ENCODE measurements around the gene ZNF827.

ZNF827 gene

GRCh38 chr4:145823743-145824142 lies 114.9 kb downstream of the ZNF827 start:
- Histone ChIP-seq H3K27me3 (ENCODE audit: low read length) (no peaks in the 10 kb centered on the region), H4K20me1 (ENCODE audit: low read depth, low read length) (no peaks in the 10 kb centered on the region), H3K9ac (ENCODE audit: low read length) (no peak overlapping the region), H3F3A (ENCODE audit: insufficient read depth) (0 out of 2 replicates have a peak, but pooled peaks cover 6% of the 10 kb centered on the region), H2AFZ (ENCODE audit: low read depth, low read length, severe bottlenecking) (no peak overlapping the region), H3K79me2 (ENCODE audit: insufficient read depth, low read length) (no peaks in the 10 kb centered on the region), H3K9me2 (replicated peaks; ENCODE audit: insufficient read depth, low read length) (no peaks in the 10 kb centered on the region), H3K36me3 (ENCODE audit: low read length) (peaks cover 17% of the 10 kb centered on the region; the same call in 1 of the 2 replicates), H3K4me3 (ENCODE audit: insufficient read depth, low read length, poor library complexity, severe bottlenecking) (no peak overlapping the region), H3K9me3 (ENCODE audit: insufficient read depth, low read length) (no peaks in the 10 kb centered on the region), H3K27ac (ENCODE audit: low read depth, low read length) (no peak overlapping the region), H3K4me2 (ENCODE audit: low read depth, low read length, poor library complexity, severe bottlenecking) (no peak overlapping the region)
- TF ChIP-seq CTCF (IDR thresholded peaks at IDR 0.05; ENCODE audit: insufficient read depth, low read length, poor library complexity, severe bottlenecking) (no peak), EZH2phosphoT487 (conservative IDR thresholded peaks at IDR 0.05; ENCODE audit: low read length) (no peak)

- Histone ChIP-seq H3K36me3 (ENCODE audit: low read length) (peaks cover 23% of the 10 kb centered on the region), H3K27me3 (ENCODE audit: low read length) (no peaks in the 10 kb centered on the region), H3K9me3 (ENCODE audit: insufficient read depth, low read length) (no peaks in the 10 kb centered on the region), H3F3A (ENCODE audit: insufficient read depth) (0 out of 2 replicates have a peak, but pooled peaks cover 5% of the 10 kb centered on the region), H4K20me1 (ENCODE audit: low read depth, low read length) (no peaks in the 10 kb centered on the region), H2AFZ (ENCODE audit: low read depth, low read length, severe bottlenecking) (no peak overlapping the region), H3K79me2 (ENCODE audit: insufficient read depth, low read length) (no peaks in the 10 kb centered on the region), H3K4me3 (ENCODE audit: insufficient read depth, low read length, poor library complexity, severe bottlenecking) (no peak overlapping the region), H3K27ac (ENCODE audit: low read depth, low read length) (no peak overlapping the region), H3K4me2 (ENCODE audit: low read depth, low read length, poor library complexity, severe bottlenecking) (no peak overlapping the region), H3K9me2 (replicated peaks; ENCODE audit: insufficient read depth, low read length) (no peaks in the 10 kb centered on the region), H3K9ac (ENCODE audit: low read length) (no peak overlapping the region)
- TF ChIP-seq CTCF (IDR thresholded peaks at IDR 0.05; ENCODE audit: insufficient read depth, low read length, poor library complexity, severe bottlenecking) = no peak
- no peak for TF ChIP-seq EZH2phosphoT487 (conservative IDR thresholded peaks at IDR 0.05; ENCODE audit: low read length)
Observed at GRCh38 chr4:145822581-145822980, 116.0 kb downstream of the ZNF827 start.

DNA sequence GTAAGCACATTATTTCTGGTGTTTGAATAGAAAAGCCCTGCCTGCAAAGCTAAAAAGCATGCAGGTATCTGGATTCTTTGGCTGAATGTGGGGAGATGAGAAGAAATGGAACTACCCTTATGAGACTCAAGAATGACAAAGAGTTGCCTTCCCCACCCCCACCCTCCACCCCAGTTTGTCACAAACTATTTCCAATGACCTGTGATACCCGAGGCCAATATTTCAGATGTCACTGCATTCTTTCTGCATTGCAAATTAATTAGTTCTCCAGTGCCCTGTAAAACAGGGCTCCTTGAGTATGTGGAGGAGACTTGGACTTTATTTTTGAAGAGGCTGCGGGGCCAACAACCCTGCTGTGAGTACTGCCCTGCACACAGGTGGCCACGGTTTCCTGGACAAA lies 116.4 kb downstream of the ZNF827 start:
- no peaks in the 10 kb centered on the region for H3K9me2 ChIP-seq (replicated peaks; ENCODE audit: insufficient read depth, low read length)
- no peak overlapping the region for H3K4me3 ChIP-seq (ENCODE audit: insufficient read depth, low read length, poor library complexity, severe bottlenecking)
- H3K4me2 ChIP-seq (ENCODE audit: low read depth, low read length, poor library complexity, severe bottlenecking) = no peak overlapping the region
- H3K36me3 ChIP-seq (ENCODE audit: low read length) = peaks cover 23% of the 10 kb centered on the region
- H4K20me1 ChIP-seq (ENCODE audit: low read depth, low read length) = no peaks in the 10 kb centered on the region
- no peaks in the 10 kb centered on the region for H3K9me3 ChIP-seq (ENCODE audit: insufficient read depth, low read length)
- no peak for TF ChIP-seq EZH2phosphoT487 (conservative IDR thresholded peaks at IDR 0.05; ENCODE audit: low read length)
- TF ChIP-seq CTCF (IDR thresholded peaks at IDR 0.05; ENCODE audit: insufficient read depth, low read length, poor library complexity, severe bottlenecking) = no peak
- H3K27ac ChIP-seq (ENCODE audit: low read depth, low read length) = no peak overlapping the region
- H3F3A ChIP-seq (ENCODE audit: insufficient read depth) = 0 out of 2 replicates have a peak, but pooled peaks cover 5% of the 10 kb centered on the region
- no peak overlapping the region for H3K9ac ChIP-seq (ENCODE audit: low read length)
- H3K79me2 ChIP-seq (ENCODE audit: insufficient read depth, low read length) = no peaks in the 10 kb centered on the region
- no peaks in the 10 kb centered on the region for H3K27me3 ChIP-seq (ENCODE audit: low read length)
- no peak overlapping the region for H2AFZ ChIP-seq (ENCODE audit: low read depth, low read length, severe bottlenecking)
